ENCODE measurements around the gene VSIG10L2. TPM values are rescaled to one million over a fixed set of nuclear protein-coding genes. Genes with fewer than 3 reads are reported as not detected.
A peak's percentile ranks its signal among the peaks of the same experiment; 100 is the strongest.

Gene VSIG10L2
- total RNA-seq, 1 donor from 2014 or later: 28.2 TPM

GRCh38 chr11:125924384-125925007, 21.3 kb upstream of the VSIG10L2 start:
- Histone ChIP-seq H3K4me1 (no peaks in the 10 kb centered on the region), H3K9me3 (no peaks in the 10 kb centered on the region), H3K27ac (no peak overlapping the region), H3K27me3 (no peaks in the 10 kb centered on the region), H3K4me3 (no peak overlapping the region), H3K36me3 (no peaks in the 10 kb centered on the region)
- DNase-seq (ENCODE audit: extremely low spot score in 2 of 2): peak in 1 of 2 donors; percentile 62
- no peak for TF ChIP-seq CTCF (IDR thresholded peaks at IDR 0.05)
- TF ChIP-seq POLR2A (IDR thresholded peaks at IDR 0.05): no peak
- no peak for TF ChIP-seq POLR2AphosphoS5 (IDR thresholded peaks at IDR 0.05; ENCODE audit: insufficient read depth in 1 of 2, low read depth in 1 of 2)
- intact Hi-C loops (cut with DNase I): loop anchor here (5.0 kb wide), 1 partner anchor 273 kb away; no protein-coding TSS in a partner anchor

- H3K27ac ChIP-seq: no peak overlapping the region
- intact Hi-C loops (cut with DNase I): no loop called here
- H3K9me3 ChIP-seq: no peaks in the 10 kb centered on the region
- peak in 1 of 2 donors; percentile 79 for DNase-seq (ENCODE audit: extremely low spot score in 2 of 2)
- no peak overlapping the region for H3K4me3 ChIP-seq
- H3K27me3 ChIP-seq: no peaks in the 10 kb centered on the region
- no peaks in the 10 kb centered on the region for H3K4me1 ChIP-seq
- no peaks in the 10 kb centered on the region for H3K36me3 ChIP-seq
- TF ChIP-seq POLR2AphosphoS5 (IDR thresholded peaks at IDR 0.05; ENCODE audit: insufficient read depth in 1 of 2, low read depth in 1 of 2): no peak
- no peak for TF ChIP-seq POLR2A (IDR thresholded peaks at IDR 0.05)
- no peak for TF ChIP-seq CTCF (IDR thresholded peaks at IDR 0.05)
Measured at GRCh38 chr11:125925247-125925740, 20.6 kb upstream of the VSIG10L2 start.

GRCh38 chr11:125925804-125926203, 20.0 kb upstream of the VSIG10L2 start:
- H3K9me3 ChIP-seq: no peaks in the 10 kb centered on the region
- no peaks in the 10 kb centered on the region for H3K27me3 ChIP-seq
- peak in 1 of 2 donors; percentile 37 for DNase-seq (ENCODE audit: extremely low spot score in 2 of 2)
- no peaks in the 10 kb centered on the region for H3K36me3 ChIP-seq
- no peak for TF ChIP-seq POLR2A (IDR thresholded peaks at IDR 0.05)
- no peak for TF ChIP-seq CTCF (IDR thresholded peaks at IDR 0.05)
- no peak for TF ChIP-seq POLR2AphosphoS5 (IDR thresholded peaks at IDR 0.05; ENCODE audit: insufficient read depth in 1 of 2, low read depth in 1 of 2)
- no peak overlapping the region for H3K27ac ChIP-seq
- intact Hi-C loops (cut with DNase I): no loop called here
- no peaks in the 10 kb centered on the region for H3K4me1 ChIP-seq
- no peak overlapping the region for H3K4me3 ChIP-seq

DNA sequence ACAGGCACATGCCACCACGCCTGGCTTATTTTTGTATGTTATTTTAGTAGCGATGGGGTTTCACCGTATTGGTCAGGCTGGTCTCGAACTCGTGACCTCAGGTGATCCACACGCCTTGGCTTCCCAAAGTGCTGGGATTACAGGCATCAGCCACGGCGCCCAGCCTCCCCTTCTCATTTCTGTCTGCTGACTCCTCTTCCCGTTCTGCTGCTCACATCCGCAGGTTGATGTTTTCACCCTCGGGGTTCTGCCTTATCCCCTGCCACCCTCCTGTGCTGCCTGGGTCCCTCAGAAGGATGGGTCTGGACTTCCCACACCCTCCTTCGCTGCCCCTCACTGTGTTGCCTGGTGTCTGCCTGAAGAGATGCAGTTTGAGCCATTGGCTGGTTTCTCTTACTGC, 19.2 kb upstream of the VSIG10L2 start:
- Histone ChIP-seq H3K27me3 (no peaks in the 10 kb centered on the region), H3K36me3 (no peaks in the 10 kb centered on the region), H3K4me1 (no peaks in the 10 kb centered on the region), H3K4me3 (no peak overlapping the region), H3K9me3 (no peaks in the 10 kb centered on the region), H3K27ac (no peak overlapping the region)
- intact Hi-C loops (cut with DNase I): no loop called here
- no peak for TF ChIP-seq POLR2AphosphoS5 (IDR thresholded peaks at IDR 0.05; ENCODE audit: insufficient read depth in 1 of 2, low read depth in 1 of 2)
- no peak for TF ChIP-seq POLR2A (IDR thresholded peaks at IDR 0.05)
- TF ChIP-seq CTCF (IDR thresholded peaks at IDR 0.05): no peak
- DNase-seq (ENCODE audit: extremely low spot score in 2 of 2): peak in 1 of 2 donors; percentile 74

DNA sequence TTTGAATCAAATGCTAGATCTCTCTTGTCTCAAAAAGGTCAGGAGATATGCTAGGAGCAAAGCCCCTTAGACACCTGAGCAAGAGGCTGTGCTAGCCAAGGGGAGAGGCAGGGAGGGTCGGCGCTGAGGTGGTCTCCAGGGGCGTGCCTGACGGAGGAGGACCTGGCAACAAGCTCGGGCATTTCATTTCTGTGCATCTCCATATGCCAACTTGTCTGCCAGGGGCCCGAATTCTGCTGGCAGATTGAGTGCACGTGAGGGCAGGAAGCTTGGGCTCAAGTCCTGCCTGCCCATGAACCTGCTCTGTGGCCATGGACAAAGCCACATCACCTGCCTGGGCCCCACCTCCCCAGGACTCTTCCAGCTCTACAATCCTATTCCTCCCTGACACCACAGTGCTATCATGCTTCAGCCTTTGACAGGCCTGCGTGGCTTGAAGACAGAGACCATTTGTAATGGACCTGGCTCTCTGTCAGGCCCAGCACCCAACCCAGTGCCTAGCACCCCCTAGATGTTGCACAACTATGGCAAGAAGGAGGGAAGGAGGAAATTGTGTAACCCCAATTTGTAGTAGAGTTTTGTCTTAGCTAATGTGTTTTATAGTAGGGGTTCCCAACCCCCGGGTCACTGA, 16.3 kb upstream of the VSIG10L2 start:
- Histone ChIP-seq H3K9me3 (no peaks in the 10 kb centered on the region), H3K27ac (no peak overlapping the region), H3K4me3 (no peak overlapping the region), H3K36me3 (no peaks in the 10 kb centered on the region), H3K27me3 (no peaks in the 10 kb centered on the region), H3K4me1 (no peaks in the 10 kb centered on the region)
- TF ChIP-seq CTCF (IDR thresholded peaks at IDR 0.05): no peak
- no peak for TF ChIP-seq POLR2A (IDR thresholded peaks at IDR 0.05)
- TF ChIP-seq POLR2AphosphoS5 (IDR thresholded peaks at IDR 0.05; ENCODE audit: insufficient read depth in 1 of 2, low read depth in 1 of 2): no peak
- intact Hi-C loops (cut with DNase I): no loop called here
- peak in 1 of 2 donors; percentile 69 for DNase-seq (ENCODE audit: extremely low spot score in 2 of 2)

All from vagina (tissue), 2 donors.